ENCODE results near the gene COMMD1.

Gene COMMD1

DNA sequence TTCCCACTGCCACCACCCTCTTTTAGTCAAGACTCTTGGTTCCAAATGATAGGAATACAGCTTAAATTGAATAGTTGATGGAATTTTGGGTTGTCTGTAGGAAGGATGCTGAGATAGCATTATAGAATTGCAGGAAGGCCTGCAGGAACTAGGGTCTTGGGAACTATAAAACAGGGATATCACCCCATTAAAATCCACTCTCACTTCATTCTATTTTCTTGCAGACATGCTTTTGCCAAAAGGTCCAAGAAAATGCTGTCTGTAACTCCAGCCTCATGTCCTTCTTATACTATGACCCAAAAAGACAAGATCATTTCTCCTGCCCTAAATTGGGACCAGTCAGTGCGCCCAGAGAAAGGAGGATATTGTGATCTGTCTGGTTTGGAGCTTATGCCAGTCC is 89.1 kb downstream of the COMMD1 start:
- Histone ChIP-seq H3K9me2 (replicated peaks; ENCODE audit: control insufficient read depth, low read length) (no peaks in the 10 kb centered on the region), H3K27ac (ENCODE audit: low read depth, low read length) (no peak overlapping the region), H3K4me1 (ENCODE audit: control insufficient read depth, low read length) (no peaks in the 10 kb centered on the region), H3F3A (ENCODE audit: control insufficient read depth, insufficient read depth) (no peaks in the 10 kb centered on the region), H3K4me3 (ENCODE audit: low read length) (no peak overlapping the region), H3K4me2 (ENCODE audit: low read length) (no peak overlapping the region), H3K36me3 (ENCODE audit: control insufficient read depth, low read length) (no peaks in the 10 kb centered on the region), H3K27me3 (ENCODE audit: control insufficient read depth, low read length) (no peaks in the 10 kb centered on the region), H3K79me2 (ENCODE audit: control insufficient read depth, low read length) (no peaks in the 10 kb centered on the region), H4K20me1 (ENCODE audit: control insufficient read depth, insufficient read depth, low read depth, low read length) (no peaks in the 10 kb centered on the region), H3K9me3 (ENCODE audit: control insufficient read depth, insufficient read depth, low read length) (no peaks in the 10 kb centered on the region)
- TF ChIP-seq CTCF (IDR thresholded peaks at IDR 0.05; ENCODE audit: low read depth, low read length, poor library complexity, severe bottlenecking): no peak
- TF ChIP-seq EZH2phosphoT487 (IDR thresholded peaks at IDR 0.05; ENCODE audit: borderline replicate concordance, low read length): no peak

- no peaks in the 10 kb centered on the region for H3K4me1 ChIP-seq (ENCODE audit: control insufficient read depth, low read length)
These were observed 89.6 kb downstream of the COMMD1 start for GRCh38 chr2:61995065-61995464.

DNA sequence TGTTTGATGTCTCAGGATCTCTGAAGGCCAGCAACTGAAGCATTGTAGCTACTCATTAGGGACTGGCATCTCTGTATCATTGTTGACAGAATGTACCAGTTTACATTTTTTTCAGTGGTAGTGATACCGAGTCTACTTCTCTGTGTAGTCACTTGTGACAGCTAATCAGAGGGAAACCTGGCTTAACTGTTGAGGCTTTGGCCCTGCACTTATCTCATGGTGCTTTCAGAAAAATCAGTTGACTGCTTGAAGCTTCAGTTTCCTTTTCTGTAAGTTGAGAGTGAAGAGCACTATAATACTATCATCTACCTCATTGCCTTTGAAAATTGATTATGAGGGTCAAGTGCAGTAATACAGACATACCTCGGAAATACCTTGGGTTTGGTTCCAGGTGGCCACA is 90.0 kb downstream of the COMMD1 start:
- no peaks in the 10 kb centered on the region for H3K79me2 ChIP-seq (ENCODE audit: control insufficient read depth, low read length)
- H3K9me2 ChIP-seq (replicated peaks; ENCODE audit: control insufficient read depth, low read length): no peaks in the 10 kb centered on the region
- no peaks in the 10 kb centered on the region for H3K27me3 ChIP-seq (ENCODE audit: control insufficient read depth, low read length)
- H3K4me2 ChIP-seq (ENCODE audit: low read length): no peak overlapping the region
- H3K27ac ChIP-seq (ENCODE audit: low read depth, low read length): no peak overlapping the region
- no peaks in the 10 kb centered on the region for H3K9me3 ChIP-seq (ENCODE audit: control insufficient read depth, insufficient read depth, low read length)
- H3K4me3 ChIP-seq (ENCODE audit: low read length): no peak overlapping the region
- H3F3A ChIP-seq (ENCODE audit: control insufficient read depth, insufficient read depth): no peaks in the 10 kb centered on the region
- TF ChIP-seq CTCF (IDR thresholded peaks at IDR 0.05; ENCODE audit: low read depth, low read length, poor library complexity, severe bottlenecking) (no peak), EZH2phosphoT487 (IDR thresholded peaks at IDR 0.05; ENCODE audit: borderline replicate concordance, low read length) (no peak)
- no peaks in the 10 kb centered on the region for H4K20me1 ChIP-seq (ENCODE audit: control insufficient read depth, insufficient read depth, low read depth, low read length)
- H3K4me1 ChIP-seq (ENCODE audit: control insufficient read depth, low read length): no peaks in the 10 kb centered on the region
- no peaks in the 10 kb centered on the region for H3K36me3 ChIP-seq (ENCODE audit: control insufficient read depth, low read length)

More at GRCh38 chr2:61995065-61995464, 89.6 kb downstream of the COMMD1 start:
- no peaks in the 10 kb centered on the region for H3K36me3 ChIP-seq (ENCODE audit: control insufficient read depth, low read length)
- H3F3A ChIP-seq (ENCODE audit: control insufficient read depth, insufficient read depth): no peaks in the 10 kb centered on the region
- no peaks in the 10 kb centered on the region for H4K20me1 ChIP-seq (ENCODE audit: control insufficient read depth, insufficient read depth, low read depth, low read length)
- no peaks in the 10 kb centered on the region for H3K9me2 ChIP-seq (replicated peaks; ENCODE audit: control insufficient read depth, low read length)
- H3K9me3 ChIP-seq (ENCODE audit: control insufficient read depth, insufficient read depth, low read length): no peaks in the 10 kb centered on the region
- H3K4me2 ChIP-seq (ENCODE audit: low read length): no peak overlapping the region
- TF ChIP-seq CTCF (IDR thresholded peaks at IDR 0.05; ENCODE audit: low read depth, low read length, poor library complexity, severe bottlenecking) (no peak), EZH2phosphoT487 (IDR thresholded peaks at IDR 0.05; ENCODE audit: borderline replicate concordance, low read length) (no peak)
- no peak overlapping the region for H3K27ac ChIP-seq (ENCODE audit: low read depth, low read length)
- no peaks in the 10 kb centered on the region for H3K27me3 ChIP-seq (ENCODE audit: control insufficient read depth, low read length)
- no peaks in the 10 kb centered on the region for H3K79me2 ChIP-seq (ENCODE audit: control insufficient read depth, low read length)
- H3K4me3 ChIP-seq (ENCODE audit: low read length): no peak overlapping the region

DNA sequence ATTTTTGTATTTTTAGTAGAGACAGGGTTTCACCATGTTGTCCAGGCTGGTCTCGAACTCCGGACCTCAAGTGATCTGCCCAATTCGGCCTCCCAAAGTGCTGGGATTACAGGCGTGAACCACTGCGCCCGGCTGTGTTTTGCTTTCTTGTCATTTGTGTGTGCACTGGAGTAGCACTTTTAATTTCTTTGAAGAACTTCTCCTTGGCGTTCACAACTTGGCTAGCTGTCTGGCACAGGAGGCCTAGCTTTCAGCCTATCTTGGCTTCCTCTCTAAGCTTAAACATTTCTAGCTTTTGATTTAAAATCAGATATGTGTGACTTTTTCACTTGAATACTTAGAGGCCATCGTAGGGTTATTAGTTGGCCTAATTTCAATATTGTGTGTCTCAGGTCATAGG is 93.0 kb downstream of the COMMD1 start:
- no peak overlapping the region for H3K27ac ChIP-seq (ENCODE audit: low read depth, low read length)
- H3K9me2 ChIP-seq (replicated peaks; ENCODE audit: control insufficient read depth, low read length): no peaks in the 10 kb centered on the region
- H3K27me3 ChIP-seq (ENCODE audit: control insufficient read depth, low read length): no peaks in the 10 kb centered on the region
- H3K4me1 ChIP-seq (ENCODE audit: control insufficient read depth, low read length): no peaks in the 10 kb centered on the region
- H3K4me3 ChIP-seq (ENCODE audit: low read length): no peak overlapping the region
- no peaks in the 10 kb centered on the region for H3K9me3 ChIP-seq (ENCODE audit: control insufficient read depth, insufficient read depth, low read length)
- no peaks in the 10 kb centered on the region for H3K79me2 ChIP-seq (ENCODE audit: control insufficient read depth, low read length)
- no peaks in the 10 kb centered on the region for H4K20me1 ChIP-seq (ENCODE audit: control insufficient read depth, insufficient read depth, low read depth, low read length)
- peaks cover 5% of the 10 kb centered on the region; the same call in 1 of the 2 replicates for H3K36me3 ChIP-seq (ENCODE audit: control insufficient read depth, low read length)
- no peaks in the 10 kb centered on the region for H3F3A ChIP-seq (ENCODE audit: control insufficient read depth, insufficient read depth)
- no peak overlapping the region for H3K4me2 ChIP-seq (ENCODE audit: low read length)
- TF ChIP-seq EZH2phosphoT487 (IDR thresholded peaks at IDR 0.05; ENCODE audit: borderline replicate concordance, low read length) (no peak), CTCF (IDR thresholded peaks at IDR 0.05; ENCODE audit: low read depth, low read length, poor library complexity, severe bottlenecking) (no peak)

Data from DOHH2 (cell line).